ENCODE data around the gene CDH13. TPM values are rescaled to one million over a fixed set of nuclear protein-coding genes. Genes with fewer than 3 reads are reported as not detected.

Gene CDH13
- total and polyA plus RNA-seq, 2 experiments from 2014 or later = 1.6 to 4.4 TPM

DNA sequence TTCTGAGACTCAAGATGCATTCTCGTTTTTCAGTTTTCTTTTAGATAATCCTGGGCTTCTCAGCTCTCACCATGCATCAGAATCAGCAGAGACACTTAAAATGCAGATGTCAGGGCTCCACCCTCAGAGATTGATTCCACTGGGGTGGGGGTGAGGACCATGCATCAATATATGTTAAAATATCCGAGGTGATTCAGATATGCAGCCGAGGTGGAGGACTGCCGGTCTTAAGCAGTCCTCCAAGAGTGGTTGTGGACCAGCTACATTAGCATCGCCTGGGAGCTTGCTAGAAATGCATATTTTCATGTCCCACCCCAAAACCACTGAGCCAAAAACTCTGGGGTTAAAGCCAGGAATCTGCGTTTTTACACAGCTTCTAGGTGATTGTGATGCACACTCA lies 501.3 kb downstream of the CDH13 start:
- H3K4me3 ChIP-seq = no peak overlapping the region
- Mint-ChIP-seq H3K4me3 (no peak overlapping the region), H3K36me3 (ENCODE audit: low read depth) (peaks cover 22% of the 10 kb centered on the region), H3K27me3 (ENCODE audit: insufficient read depth, low read depth, poor library complexity) (peaks cover 4% of the 10 kb centered on the region), H3K27ac (no peak overlapping the region), H3K9me3 (peaks cover 34% of the 10 kb centered on the region), H3K4me1 (no peaks in the 10 kb centered on the region)
- ATAC-seq (no peak), DNase-seq (ENCODE audit: low spot score) (no peak)
- no peak for TF ChIP-seq CREB1 (CRISPR knock-in tag; IDR thresholded peaks at IDR 0.05; ENCODE audit: low read depth)
- no peak for TF ChIP-seq NANOG (IDR thresholded peaks at IDR 0.05; ENCODE audit: borderline replicate concordance)
- TF ChIP-seq ZNF331 (CRISPR knock-in tag; IDR thresholded peaks at IDR 0.05; ENCODE audit: low read depth) = no peak
- no peak for TF ChIP-seq ZNF114 (CRISPR knock-in tag; IDR thresholded peaks at IDR 0.05)
- TF ChIP-seq JUNB (IDR thresholded peaks at IDR 0.05; ENCODE audit: unreplicated experiment) = no peak
- TF ChIP-seq, protein P1, sequence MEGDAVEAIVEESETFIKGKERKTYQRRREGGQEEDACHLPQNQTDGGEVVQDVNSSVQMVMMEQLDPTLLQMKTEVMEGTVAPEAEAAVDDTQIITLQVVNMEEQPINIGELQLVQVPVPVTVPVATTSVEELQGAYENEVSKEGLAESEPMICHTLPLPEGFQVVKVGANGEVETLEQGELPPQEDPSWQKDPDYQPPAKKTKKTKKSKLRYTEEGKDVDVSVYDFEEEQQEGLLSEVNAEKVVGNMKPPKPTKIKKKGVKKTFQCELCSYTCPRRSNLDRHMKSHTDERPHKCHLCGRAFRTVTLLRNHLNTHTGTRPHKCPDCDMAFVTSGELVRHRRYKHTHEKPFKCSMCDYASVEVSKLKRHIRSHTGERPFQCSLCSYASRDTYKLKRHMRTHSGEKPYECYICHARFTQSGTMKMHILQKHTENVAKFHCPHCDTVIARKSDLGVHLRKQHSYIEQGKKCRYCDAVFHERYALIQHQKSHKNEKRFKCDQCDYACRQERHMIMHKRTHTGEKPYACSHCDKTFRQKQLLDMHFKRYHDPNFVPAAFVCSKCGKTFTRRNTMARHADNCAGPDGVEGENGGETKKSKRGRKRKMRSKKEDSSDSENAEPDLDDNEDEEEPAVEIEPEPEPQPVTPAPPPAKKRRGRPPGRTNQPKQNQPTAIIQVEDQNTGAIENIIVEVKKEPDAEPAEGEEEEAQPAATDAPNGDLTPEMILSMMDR (conservative IDR thresholded peaks at IDR 0.05; ENCODE audit: low read depth in 2 of 2) = no peak
- TF ChIP-seq EZH2 (IDR thresholded peaks at IDR 0.05; ENCODE audit: low read depth, unreplicated experiment) = no peak
- TF ChIP-seq, protein P2, sequence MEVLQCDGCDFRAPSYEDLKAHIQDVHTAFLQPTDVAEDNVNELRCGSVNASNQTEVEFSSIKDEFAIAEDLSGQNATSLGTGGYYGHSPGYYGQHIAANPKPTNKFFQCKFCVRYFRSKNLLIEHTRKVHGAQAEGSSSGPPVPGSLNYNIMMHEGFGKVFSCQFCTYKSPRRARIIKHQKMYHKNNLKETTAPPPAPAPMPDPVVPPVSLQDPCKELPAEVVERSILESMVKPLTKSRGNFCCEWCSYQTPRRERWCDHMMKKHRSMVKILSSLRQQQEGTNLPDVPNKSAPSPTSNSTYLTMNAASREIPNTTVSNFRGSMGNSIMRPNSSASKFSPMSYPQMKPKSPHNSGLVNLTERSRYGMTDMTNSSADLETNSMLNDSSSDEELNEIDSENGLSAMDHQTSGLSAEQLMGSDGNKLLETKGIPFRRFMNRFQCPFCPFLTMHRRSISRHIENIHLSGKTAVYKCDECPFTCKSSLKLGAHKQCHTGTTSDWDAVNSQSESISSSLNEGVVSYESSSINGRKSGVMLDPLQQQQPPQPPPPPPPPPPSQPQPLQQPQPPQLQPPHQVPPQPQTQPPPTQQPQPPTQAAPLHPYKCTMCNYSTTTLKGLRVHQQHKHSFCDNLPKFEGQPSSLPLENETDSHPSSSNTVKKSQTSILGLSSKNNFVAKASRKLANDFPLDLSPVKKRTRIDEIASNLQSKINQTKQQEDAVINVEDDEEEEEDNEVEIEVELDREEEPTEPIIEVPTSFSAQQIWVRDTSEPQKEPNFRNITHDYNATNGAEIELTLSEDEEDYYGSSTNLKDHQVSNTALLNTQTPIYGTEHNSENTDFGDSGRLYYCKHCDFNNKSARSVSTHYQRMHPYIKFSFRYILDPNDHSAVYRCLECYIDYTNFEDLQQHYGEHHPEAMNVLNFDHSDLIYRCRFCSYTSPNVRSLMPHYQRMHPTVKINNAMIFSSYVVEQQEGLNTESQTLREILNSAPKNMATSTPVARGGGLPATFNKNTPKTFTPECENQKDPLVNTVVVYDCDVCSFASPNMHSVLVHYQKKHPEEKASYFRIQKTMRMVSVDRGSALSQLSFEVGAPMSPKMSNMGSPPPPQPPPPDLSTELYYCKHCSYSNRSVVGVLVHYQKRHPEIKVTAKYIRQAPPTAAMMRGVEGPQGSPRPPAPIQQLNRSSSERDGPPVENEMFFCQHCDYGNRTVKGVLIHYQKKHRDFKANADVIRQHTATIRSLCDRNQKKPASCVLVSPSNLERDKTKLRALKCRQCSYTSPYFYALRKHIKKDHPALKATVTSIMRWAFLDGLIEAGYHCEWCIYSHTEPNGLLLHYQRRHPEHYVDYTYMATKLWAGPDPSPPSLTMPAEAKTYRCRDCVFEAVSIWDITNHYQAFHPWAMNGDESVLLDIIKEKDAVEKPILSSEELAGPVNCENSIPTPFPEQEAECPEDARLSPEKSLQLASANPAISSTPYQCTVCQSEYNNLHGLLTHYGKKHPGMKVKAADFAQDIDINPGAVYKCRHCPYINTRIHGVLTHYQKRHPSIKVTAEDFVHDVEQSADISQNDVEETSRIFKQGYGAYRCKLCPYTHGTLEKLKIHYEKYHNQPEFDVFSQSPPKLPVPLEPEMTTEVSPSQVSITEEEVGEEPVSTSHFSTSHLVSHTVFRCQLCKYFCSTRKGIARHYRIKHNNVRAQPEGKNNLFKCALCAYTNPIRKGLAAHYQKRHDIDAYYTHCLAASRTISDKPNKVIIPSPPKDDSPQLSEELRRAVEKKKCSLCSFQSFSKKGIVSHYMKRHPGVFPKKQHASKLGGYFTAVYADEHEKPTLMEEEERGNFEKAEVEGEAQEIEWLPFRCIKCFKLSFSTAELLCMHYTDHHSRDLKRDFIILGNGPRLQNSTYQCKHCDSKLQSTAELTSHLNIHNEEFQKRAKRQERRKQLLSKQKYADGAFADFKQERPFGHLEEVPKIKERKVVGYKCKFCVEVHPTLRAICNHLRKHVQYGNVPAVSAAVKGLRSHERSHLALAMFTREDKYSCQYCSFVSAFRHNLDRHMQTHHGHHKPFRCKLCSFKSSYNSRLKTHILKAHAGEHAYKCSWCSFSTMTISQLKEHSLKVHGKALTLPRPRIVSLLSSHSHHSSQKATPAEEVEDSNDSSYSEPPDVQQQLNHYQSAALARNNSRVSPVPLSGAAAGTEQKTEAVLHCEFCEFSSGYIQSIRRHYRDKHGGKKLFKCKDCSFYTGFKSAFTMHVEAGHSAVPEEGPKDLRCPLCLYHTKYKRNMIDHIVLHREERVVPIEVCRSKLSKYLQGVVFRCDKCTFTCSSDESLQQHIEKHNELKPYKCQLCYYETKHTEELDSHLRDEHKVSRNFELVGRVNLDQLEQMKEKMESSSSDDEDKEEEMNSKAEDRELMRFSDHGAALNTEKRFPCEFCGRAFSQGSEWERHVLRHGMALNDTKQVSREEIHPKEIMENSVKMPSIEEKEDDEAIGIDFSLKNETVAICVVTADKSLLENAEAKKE (CRISPR knock-in tag; IDR thresholded peaks at IDR 0.05) = no peak
- TF ChIP-seq STAT1 (IDR thresholded peaks at IDR 0.05; ENCODE audit: unreplicated experiment) = no peak
- TF ChIP-seq, protein P3, sequence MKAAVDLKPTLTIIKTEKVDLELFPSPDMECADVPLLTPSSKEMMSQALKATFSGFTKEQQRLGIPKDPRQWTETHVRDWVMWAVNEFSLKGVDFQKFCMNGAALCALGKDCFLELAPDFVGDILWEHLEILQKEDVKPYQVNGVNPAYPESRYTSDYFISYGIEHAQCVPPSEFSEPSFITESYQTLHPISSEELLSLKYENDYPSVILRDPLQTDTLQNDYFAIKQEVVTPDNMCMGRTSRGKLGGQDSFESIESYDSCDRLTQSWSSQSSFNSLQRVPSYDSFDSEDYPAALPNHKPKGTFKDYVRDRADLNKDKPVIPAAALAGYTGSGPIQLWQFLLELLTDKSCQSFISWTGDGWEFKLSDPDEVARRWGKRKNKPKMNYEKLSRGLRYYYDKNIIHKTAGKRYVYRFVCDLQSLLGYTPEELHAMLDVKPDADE (IDR thresholded peaks at IDR 0.05) = no peak
- TF ChIP-seq POLR2AphosphoS5 (IDR thresholded peaks at IDR 0.05; ENCODE audit: low read depth) = no peak
- TF ChIP-seq, protein P4, sequence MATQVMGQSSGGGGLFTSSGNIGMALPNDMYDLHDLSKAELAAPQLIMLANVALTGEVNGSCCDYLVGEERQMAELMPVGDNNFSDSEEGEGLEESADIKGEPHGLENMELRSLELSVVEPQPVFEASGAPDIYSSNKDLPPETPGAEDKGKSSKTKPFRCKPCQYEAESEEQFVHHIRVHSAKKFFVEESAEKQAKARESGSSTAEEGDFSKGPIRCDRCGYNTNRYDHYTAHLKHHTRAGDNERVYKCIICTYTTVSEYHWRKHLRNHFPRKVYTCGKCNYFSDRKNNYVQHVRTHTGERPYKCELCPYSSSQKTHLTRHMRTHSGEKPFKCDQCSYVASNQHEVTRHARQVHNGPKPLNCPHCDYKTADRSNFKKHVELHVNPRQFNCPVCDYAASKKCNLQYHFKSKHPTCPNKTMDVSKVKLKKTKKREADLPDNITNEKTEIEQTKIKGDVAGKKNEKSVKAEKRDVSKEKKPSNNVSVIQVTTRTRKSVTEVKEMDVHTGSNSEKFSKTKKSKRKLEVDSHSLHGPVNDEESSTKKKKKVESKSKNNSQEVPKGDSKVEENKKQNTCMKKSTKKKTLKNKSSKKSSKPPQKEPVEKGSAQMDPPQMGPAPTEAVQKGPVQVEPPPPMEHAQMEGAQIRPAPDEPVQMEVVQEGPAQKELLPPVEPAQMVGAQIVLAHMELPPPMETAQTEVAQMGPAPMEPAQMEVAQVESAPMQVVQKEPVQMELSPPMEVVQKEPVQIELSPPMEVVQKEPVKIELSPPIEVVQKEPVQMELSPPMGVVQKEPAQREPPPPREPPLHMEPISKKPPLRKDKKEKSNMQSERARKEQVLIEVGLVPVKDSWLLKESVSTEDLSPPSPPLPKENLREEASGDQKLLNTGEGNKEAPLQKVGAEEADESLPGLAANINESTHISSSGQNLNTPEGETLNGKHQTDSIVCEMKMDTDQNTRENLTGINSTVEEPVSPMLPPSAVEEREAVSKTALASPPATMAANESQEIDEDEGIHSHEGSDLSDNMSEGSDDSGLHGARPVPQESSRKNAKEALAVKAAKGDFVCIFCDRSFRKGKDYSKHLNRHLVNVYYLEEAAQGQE (IDR thresholded peaks at IDR 0.05; ENCODE audit: unreplicated experiment) = no peak
- TF ChIP-seq EZH2phosphoT487 (IDR thresholded peaks at IDR 0.05; ENCODE audit: unreplicated experiment) = no peak
- no peak overlapping the region for H3K27ac ChIP-seq (ENCODE audit: low read depth)
- no peaks in the 10 kb centered on the region for H3K4me1 ChIP-seq (ENCODE audit: insufficient read depth)
- H3F3A ChIP-seq (replicated peaks; ENCODE audit: low read depth) = no peaks in the 10 kb centered on the region
- H3K27me3 ChIP-seq (ENCODE audit: insufficient read depth) = no peaks in the 10 kb centered on the region
- no peak overlapping the region for H3K4me2 ChIP-seq
- H4K20me1 ChIP-seq (replicated peaks; ENCODE audit: insufficient read depth) = no peaks in the 10 kb centered on the region
- H3K36me3 ChIP-seq (ENCODE audit: insufficient read depth) = 0 out of 2 replicates have a peak, but pooled peaks cover 3% of the 10 kb centered on the region
- H3K79me2 ChIP-seq (replicated peaks; ENCODE audit: insufficient read depth) = no peaks in the 10 kb centered on the region
- H3K9me2 ChIP-seq (ENCODE audit: insufficient read depth) = 0 out of 2 replicates have a peak, but pooled peaks cover 3% of the 10 kb centered on the region
- H2AFZ ChIP-seq = no peak overlapping the region

Data from GM23338 (cell line).